Endothelial cell (in vitro differentiated cells): ENCODE results near the gene CLIC1. TPM values are rescaled to one million over a fixed set of nuclear protein-coding genes. Genes with fewer than 3 reads are reported as not detected.

Experiments used
- DNase-seq: peaks from one replicate; pipeline ENCODE4 v3.0.0; 2021; ENCODE audit warnings: low spot score
- H3K27ac Mint-ChIP-seq: one replicate; pipeline ENCODE4 v1.8.0; 2021; ENCODE audit warnings: mixed read lengths, inconsistent platforms; ENCODE audit not compliant: unreplicated experiment
- H3K27me3 Mint-ChIP-seq: one replicate; pipeline ENCODE4 v1.8.0; 2021; ENCODE audit warnings: mild to moderate bottlenecking, moderate library complexity, mixed read lengths, inconsistent platforms; ENCODE audit not compliant: unreplicated experiment
- H3K36me3 Mint-ChIP-seq: one replicate; pipeline ENCODE4 v1.8.0; 2021; ENCODE audit warnings: mild to moderate bottlenecking, low read depth, mixed read lengths, inconsistent platforms; ENCODE audit not compliant: unreplicated experiment
- H3K4me1 Mint-ChIP-seq: one replicate; pipeline ENCODE4 v1.8.0; 2021; ENCODE audit warnings: mild to moderate bottlenecking, mixed read lengths, inconsistent platforms; ENCODE audit not compliant: unreplicated experiment
- H3K4me3 Mint-ChIP-seq: one replicate; pipeline ENCODE4 v1.8.0; 2021; ENCODE audit warnings: mild to moderate bottlenecking, mixed read lengths, inconsistent platforms; ENCODE audit not compliant: unreplicated experiment
- H3K9me3 Mint-ChIP-seq: one replicate; pipeline ENCODE4 v1.8.0; 2021; ENCODE audit warnings: mixed read lengths, inconsistent platforms; ENCODE audit not compliant: unreplicated experiment
- total RNA-seq: library from RNA; stranded (reverse); fragmentation: NEBNext Ultra II Directional; extraction: Animal tissue kit (Norgen Biotek cat#: 25700); gene quantifications from one replicate; pipeline ENCODE4 v1.2.1, GENCODE V29; 2021; ENCODE audit not compliant: unreplicated experiment
- TF ChIP-seq, protein P1 (sequence below): fragments of 200-600 bp; sonication (generic); IDR thresholded peaks from one replicate; pipeline ENCODE4 v1.5.0; 2021; ENCODE audit warnings: antibody characterized with exemption; ENCODE audit not compliant: unreplicated experiment

The CLIC1 gene
- total RNA-seq, 1 donor from 2014 or later: 420 TPM

DNA sequence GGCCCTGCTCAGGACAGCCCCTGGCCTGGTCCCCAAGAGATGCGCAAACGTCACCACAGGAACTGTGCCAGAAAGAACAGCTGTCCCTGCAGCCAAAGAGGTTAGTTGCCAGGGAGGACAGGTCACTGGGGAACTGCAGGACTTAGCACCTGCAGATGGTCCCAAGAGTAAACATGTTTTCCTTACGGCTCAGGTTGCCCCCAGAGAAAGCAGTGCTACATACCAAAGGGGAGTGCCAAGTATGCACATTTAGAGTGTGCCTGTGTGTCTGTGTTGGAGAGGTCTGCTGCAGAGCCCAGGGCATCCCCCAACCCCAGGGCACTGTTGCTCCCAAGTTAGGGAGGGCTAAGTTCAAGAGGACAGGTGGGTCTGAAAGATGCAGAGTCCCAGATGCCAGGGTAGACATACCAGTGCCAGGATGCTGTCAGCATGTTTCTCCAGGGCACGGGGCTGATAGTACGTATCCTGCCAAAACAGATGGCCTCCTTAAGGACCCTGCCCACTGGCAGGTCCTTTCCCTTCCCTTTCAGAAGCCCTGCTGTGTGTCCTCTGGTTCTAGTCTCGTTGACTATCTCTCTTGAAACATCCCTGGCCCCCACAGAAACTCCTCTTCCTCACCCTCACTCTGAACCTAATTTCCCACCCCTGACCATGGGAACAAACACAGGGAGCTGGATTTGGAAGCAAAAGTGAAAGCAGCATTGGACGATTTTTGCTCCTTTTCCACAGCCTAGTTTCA, 34.5 kb downstream of the CLIC1 start:
- Mint-ChIP-seq H3K36me3 (no peaks in the 10 kb centered on the region), H3K27me3 (peaks cover 6% of the 10 kb centered on the region), H3K9me3 (no peaks in the 10 kb centered on the region), H3K4me1 (peaks cover 31% of the 10 kb centered on the region), H3K4me3 (peak overlapping the region; percentile 99), H3K27ac (peak overlapping the region; percentile 98)
- TF ChIP-seq, protein P1, sequence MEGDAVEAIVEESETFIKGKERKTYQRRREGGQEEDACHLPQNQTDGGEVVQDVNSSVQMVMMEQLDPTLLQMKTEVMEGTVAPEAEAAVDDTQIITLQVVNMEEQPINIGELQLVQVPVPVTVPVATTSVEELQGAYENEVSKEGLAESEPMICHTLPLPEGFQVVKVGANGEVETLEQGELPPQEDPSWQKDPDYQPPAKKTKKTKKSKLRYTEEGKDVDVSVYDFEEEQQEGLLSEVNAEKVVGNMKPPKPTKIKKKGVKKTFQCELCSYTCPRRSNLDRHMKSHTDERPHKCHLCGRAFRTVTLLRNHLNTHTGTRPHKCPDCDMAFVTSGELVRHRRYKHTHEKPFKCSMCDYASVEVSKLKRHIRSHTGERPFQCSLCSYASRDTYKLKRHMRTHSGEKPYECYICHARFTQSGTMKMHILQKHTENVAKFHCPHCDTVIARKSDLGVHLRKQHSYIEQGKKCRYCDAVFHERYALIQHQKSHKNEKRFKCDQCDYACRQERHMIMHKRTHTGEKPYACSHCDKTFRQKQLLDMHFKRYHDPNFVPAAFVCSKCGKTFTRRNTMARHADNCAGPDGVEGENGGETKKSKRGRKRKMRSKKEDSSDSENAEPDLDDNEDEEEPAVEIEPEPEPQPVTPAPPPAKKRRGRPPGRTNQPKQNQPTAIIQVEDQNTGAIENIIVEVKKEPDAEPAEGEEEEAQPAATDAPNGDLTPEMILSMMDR: no peak
- no peak for DNase-seq

DNA sequence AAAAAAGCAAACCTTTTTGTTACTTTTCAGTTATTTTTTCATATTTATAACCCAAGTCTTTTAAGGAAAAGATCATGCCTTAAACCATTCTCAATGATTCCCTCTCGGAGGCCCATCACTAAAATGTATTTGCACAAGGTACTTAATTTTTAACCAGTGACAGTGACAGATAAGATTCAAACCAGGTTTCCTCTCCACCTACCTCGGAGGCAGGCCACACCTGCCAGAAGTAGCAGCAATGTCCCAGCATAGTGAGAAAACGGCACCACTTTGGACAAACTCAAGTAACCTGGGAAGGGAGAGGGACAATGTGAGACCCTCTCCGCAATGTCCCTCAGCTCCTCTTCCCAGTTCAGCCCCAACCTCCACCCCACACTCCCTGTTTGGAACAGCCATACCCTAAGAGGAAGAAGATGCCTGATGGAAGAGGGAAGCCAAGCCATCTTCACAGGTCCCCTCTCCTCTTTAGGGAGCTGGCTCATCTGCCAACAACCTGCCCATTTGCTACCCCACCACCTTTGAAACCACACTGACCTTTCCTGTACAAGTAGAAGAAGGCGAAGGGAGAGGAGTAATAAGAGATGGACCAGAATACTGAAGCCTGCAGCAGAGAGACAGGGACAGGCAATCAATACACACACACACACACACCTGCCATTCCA, 35.5 kb downstream of the CLIC1 start:
- Mint-ChIP-seq H3K27ac (no peak overlapping the region), H3K36me3 (no peaks in the 10 kb centered on the region), H3K9me3 (no peaks in the 10 kb centered on the region), H3K27me3 (peaks cover 6% of the 10 kb centered on the region), H3K4me3 (peak overlapping the region; percentile 48), H3K4me1 (peaks cover 32% of the 10 kb centered on the region)
- DNase-seq: no peak
- TF ChIP-seq, protein P1: no peak

GRCh38 chr6:31697555-31697954, 38.8 kb downstream of the CLIC1 start:
- H3K4me1 Mint-ChIP-seq: peaks cover 30% of the 10 kb centered on the region
- H3K4me3 Mint-ChIP-seq: peak overlapping the region; percentile 5
- peak overlapping the region; percentile 84 for H3K27ac Mint-ChIP-seq
- TF ChIP-seq, protein P1: no peak
- H3K9me3 Mint-ChIP-seq: no peaks in the 10 kb centered on the region
- H3K27me3 Mint-ChIP-seq: peaks cover 3% of the 10 kb centered on the region
- H3K36me3 Mint-ChIP-seq: peaks cover 10% of the 10 kb centered on the region
- no peak for DNase-seq

DNA sequence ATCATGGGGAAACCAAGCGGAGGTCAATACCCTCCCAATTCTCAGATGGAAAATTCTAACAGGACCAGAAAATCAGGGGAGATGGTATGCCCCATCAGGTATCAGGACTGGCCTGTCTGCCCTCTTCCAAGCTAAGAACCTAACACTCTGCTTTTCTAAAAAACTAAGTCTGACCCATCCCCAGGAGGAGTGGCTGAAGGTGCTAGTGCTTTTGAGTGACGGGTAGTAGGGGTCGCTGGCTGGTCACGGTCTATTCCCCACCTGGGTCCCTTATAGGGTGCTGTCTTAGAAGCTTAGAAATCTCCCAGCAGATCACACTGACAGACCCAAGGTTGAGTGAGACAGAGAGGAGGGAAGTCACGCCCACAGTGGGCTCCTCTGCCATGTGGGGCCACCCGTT, 42.8 kb downstream of the CLIC1 start:
- Mint-ChIP-seq H3K9me3 (no peaks in the 10 kb centered on the region), H3K4me1 (peaks cover 29% of the 10 kb centered on the region), H3K27me3 (peaks cover 3% of the 10 kb centered on the region), H3K36me3 (peaks cover 16% of the 10 kb centered on the region), H3K27ac (no peak overlapping the region), H3K4me3 (no peak overlapping the region)
- TF ChIP-seq, protein P1: no peak
- DNase-seq: no peak

DNA sequence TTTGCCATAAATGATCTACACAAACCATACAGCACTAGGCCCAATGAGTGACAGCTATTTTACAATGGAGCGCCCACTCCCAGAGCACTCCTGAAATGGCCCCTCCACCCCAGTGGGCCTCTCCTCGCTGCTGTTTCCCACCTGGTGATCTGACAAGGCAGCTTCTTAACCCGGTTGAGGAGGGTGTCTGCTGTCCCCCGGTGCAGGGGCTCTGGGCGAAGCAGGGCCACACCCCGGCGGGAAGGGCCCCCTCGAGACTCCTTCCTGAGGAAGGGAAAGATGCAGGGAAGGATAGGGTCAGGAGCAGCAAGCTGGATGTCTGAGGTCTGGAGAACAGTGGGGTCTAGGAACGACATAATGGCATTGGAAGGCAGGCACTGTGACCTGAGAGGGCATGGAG, 43.4 kb downstream of the CLIC1 start:
- H3K36me3 Mint-ChIP-seq: peaks cover 16% of the 10 kb centered on the region
- H3K4me1 Mint-ChIP-seq: peaks cover 26% of the 10 kb centered on the region
- peaks cover 3% of the 10 kb centered on the region for H3K27me3 Mint-ChIP-seq
- TF ChIP-seq, protein P1: no peak
- no peak overlapping the region for H3K27ac Mint-ChIP-seq
- no peak overlapping the region for H3K4me3 Mint-ChIP-seq
- no peaks in the 10 kb centered on the region for H3K9me3 Mint-ChIP-seq
- DNase-seq: no peak
